K562 (cell line): ENCODE measurements around the gene RFX7. TPM values are rescaled to one million over a fixed set of nuclear protein-coding genes. Genes with fewer than 3 reads are reported as not detected.

Experiments
- ATAC-seq: fragments of 200-7000 bp; cut with Tn5 transposase; 3 replicates; pipeline ENCODE4 v1.9.1; 2020; ENCODE audit warnings: moderate library complexity
- BruUV-seq: library from RNA; stranded (reverse); fragments of 400-500 nt; replicated peaks from 2 replicates; lab custom pipeline; 2021; lab: Mats Ljungman, UMichigan
- CTCF ChIA-PET: fragments of 300-600 bp; formaldehyde crosslinking; extraction: SDS; loops from one replicate; lab custom pipeline; 2021; ENCODE audit warnings: low intra/inter-chr PET ratio; lab: Yijun Ruan, JAX
- POLR2A ChIA-PET: fragments of 300-600, 350-650 bp; sonication (Branson Sonifier 250); formaldehyde crosslinking; extraction: SDS; loops from one replicate; lab custom pipeline; 2021; ENCODE audit warnings: antibody characterized with exemption, inconsistent platforms; lab: Yijun Ruan, JAX
- DNase-seq, 4 experiments: peaks; one replicate each; pipeline versions ENCODE4 v3.0.0 to v3.0.0-alpha.2; 2011 to 2018; ENCODE audit warnings: low spot score in 3 of 4, mixed read lengths in 3 of 4; ENCODE audit errors: extremely low read depth in 1 of 4
- FAIRE-seq: peaks from 2 replicates; lab custom pipeline; 2011; peaks lifted over from hg19 to GRCh38; lab: Jason Lieb, UNC
- H2AFZ ChIP-seq: 2 replicates; pipeline ENCODE4 v1.6.0; 2011; ENCODE audit warnings: low read depth, low read length, control low read depth, inconsistent platforms
- H3K27ac ChIP-seq: fragments of 200-600 bp; 3 replicates; pipeline ENCODE4 v1.8.0; 2011; ENCODE audit warnings: low read depth, mild to moderate bottlenecking, control low read depth, inconsistent platforms, low read length, moderate library complexity, mixed read lengths; ENCODE audit errors: extremely low read depth
- H3K27me3 ChIP-seq, 2 experiments: fragments of 300-600 bp in 1 of 2; 2 replicates in 1 of 2; 3 replicates in 1 of 2; pipeline versions ENCODE4 v1.6.0 to v1.8.0; 2011; ENCODE audit warnings: inconsistent platforms in 2 of 2, low read length in 2 of 2, mild to moderate bottlenecking in 1 of 2, mixed read lengths in 1 of 2, moderate library complexity in 1 of 2; ENCODE audit not compliant: control insufficient read depth in 2 of 2, insufficient read depth in 2 of 2
- H3K36me3 ChIP-seq: fragments of 300-600 bp; 3 replicates; pipeline ENCODE4 v1.8.0; 2011; ENCODE audit warnings: mild to moderate bottlenecking, low read length, inconsistent platforms; ENCODE audit not compliant: control insufficient read depth, insufficient read depth
- H3K4me1 ChIP-seq, 2 experiments: fragments of 200-600 bp in 1 of 2; replicated peaks in 1 of 2; 2 replicates in 1 of 2; 3 replicates in 1 of 2; pipeline versions ENCODE4 v1.5.1 to v1.8.0; 2011; ENCODE audit warnings: inconsistent platforms in 2 of 2, low read length in 2 of 2, mild to moderate bottlenecking in 1 of 2, mixed read lengths in 1 of 2, moderate library complexity in 1 of 2; ENCODE audit not compliant: control insufficient read depth in 2 of 2, insufficient read depth in 2 of 2
- H3K4me2 ChIP-seq: 2 replicates; pipeline ENCODE4 v1.6.1; 2011; ENCODE audit warnings: low read length, control low read depth, inconsistent platforms, mixed read lengths; ENCODE audit not compliant: insufficient read depth
- H3K4me3 ChIP-seq: fragments of 200-600 bp; sonication (generic), shearing (Covaris generic); 2 replicates; pipeline ENCODE4 v1.5.1; 2016; ENCODE audit warnings: control low read depth, inconsistent platforms
- H3K79me2 ChIP-seq: fragments of 200-600 bp; 3 replicates; pipeline ENCODE4 v1.8.0; 2011; ENCODE audit warnings: low read length, inconsistent platforms; ENCODE audit not compliant: control insufficient read depth, insufficient read depth
- H3K9ac ChIP-seq, 2 experiments: 2 replicates each; pipeline versions ENCODE4 v1.6.0 to v1.6.1; 2011; ENCODE audit warnings: low read depth in 2 of 2, low read length in 2 of 2, control low read depth in 1 of 2, inconsistent platforms in 1 of 2, mild to moderate bottlenecking in 1 of 2, mixed read lengths in 1 of 2; ENCODE audit not compliant: insufficient read depth in 1 of 2
- H3K9me1 ChIP-seq: one replicate; pipeline ENCODE4 v1.6.0; 2011; ENCODE audit warnings: inconsistent platforms, mild to moderate bottlenecking, low read length, moderate library complexity; ENCODE audit not compliant: control insufficient read depth, insufficient read depth
- H3K9me3 ChIP-seq: replicated peaks from 2 replicates; pipeline ENCODE4 v1.5.1; 2011; ENCODE audit warnings: low read depth, low read length, inconsistent platforms; ENCODE audit not compliant: control insufficient read depth, insufficient read depth
- H4K20me1 ChIP-seq: replicated peaks from 2 replicates; pipeline ENCODE4 v1.6.1; 2011; ENCODE audit warnings: low read length, inconsistent platforms, mixed read lengths; ENCODE audit not compliant: control insufficient read depth, insufficient read depth
- CBX5 ChIP-seq: IDR thresholded peaks from 2 replicates; pipeline ENCODE4 v1.6.1; 2014; ENCODE audit warnings: low read depth, borderline replicate concordance
- ERF ChIP-seq: fragments of 450-650 bp; formaldehyde crosslinking; IDR thresholded peaks from 2 replicates; pipeline ENCODE4 v1.4.0; 2020; ENCODE audit warnings: mild to moderate bottlenecking, mixed read lengths
- MIER1 ChIP-seq: fragments of 450-650 bp; IDR thresholded peaks from 2 replicates; pipeline ENCODE4 v1.6.1; 2016; ENCODE audit warnings: antibody characterized with exemption, mild to moderate bottlenecking, low read depth
- SAP30 ChIP-seq: fragments of 200-600 bp; sonication (generic); IDR thresholded peaks from 2 replicates; pipeline ENCODE4 v1.6.1; 2012; ENCODE audit warnings: borderline replicate concordance, low read depth, mild to moderate bottlenecking, moderate library complexity, low read length, control low read depth, inconsistent platforms; ENCODE audit not compliant: insufficient read depth, poor library complexity, severe bottlenecking
- SUPT5H ChIP-seq: fragments of 450-650 bp; IDR thresholded peaks from 2 replicates; pipeline ENCODE4 v1.6.1; 2016
- TRIM24 ChIP-seq, 2 experiments: fragments of 450-650 bp; IDR thresholded peaks; 2 replicates each; pipeline ENCODE4 v1.6.1; 2016
- ZNF274 ChIP-seq: IDR thresholded peaks from 2 replicates; pipeline ENCODE4 v1.6.1; 2011; ENCODE audit warnings: low read depth, mild to moderate bottlenecking, low read length, moderate library complexity, borderline replicate concordance
- ZNF407 ChIP-seq: fragments of 450-650 bp; IDR thresholded peaks from 2 replicates; pipeline ENCODE4 v1.6.1; 2016; ENCODE audit warnings: low read depth
- ZNF57 ChIP-seq: fragments of 450-650 bp; formaldehyde crosslinking; IDR thresholded peaks from 2 replicates; pipeline ENCODE4 v1.4.0; 2020; ENCODE audit warnings: mild to moderate bottlenecking, moderate library complexity
- ZNF696 ChIP-seq: fragments of 250-450 bp; sonication (Bioruptor Pico); conservative IDR thresholded peaks from 2 replicates; pipeline ENCODE4 v1.4.0; 2020; ENCODE audit warnings: mild to moderate bottlenecking, moderate library complexity
- WGBS: fragments of 100-300 bp; shearing (Covaris generic); methylation state at CpG from one replicate; pipeline ENCODE4 v1.1.6; 2016; ENCODE audit warnings: low coverage, mixed read lengths; ENCODE audit not compliant: insufficient coverage; ENCODE audit errors: missing lambda C conversion rate; 5-methylcytosine and 5-hydroxymethylcytosine counted together
- in situ Hi-C: fragments of 300-500 bp; cut with MboI; formaldehyde crosslinking; loops from 4 replicates; pipeline ENCODE4 v1.15.0; 2018; ENCODE audit warnings: inconsistent platforms, mixed read lengths
- intact Hi-C: fragments of 100-400 bp; cut with micrococcal nuclease; formaldehyde crosslinking; loops from 2 replicates; pipeline ENCODE4 v1.14.2; 2022
- polyA plus RNA-seq, 8 experiments: library from polyadenylated mRNA; depleted of rRNA in 4 of 8; stranded (reverse) in 5 of 8; unstranded in 3 of 8; fragments of >200 nt; fragmentation: Nextera tagmentation in 2 of 8; fragmentation: Illumina TruSeq in 1 of 8; extraction: Ambion mirVana in 2 of 8; extraction: Trizol in 1 of 8; gene quantifications; 2 replicates each; pipeline versions ENCODE4 v1.2.1 to v1.2.3, GENCODE V29; 2011 to 2014; ENCODE audit warnings: inconsistent platforms in 1 of 8, missing spikeins in 1 of 8
- total RNA-seq, 7 experiments: library from RNA; depleted of rRNA in 6 of 7; stranded (reverse); fragments of >200 nt in 6 of 7; fragmentation: Illumina TruSeq in 2 of 7; extraction: Trizol in 2 of 7; gene quantifications; 2 replicates each; pipeline versions ENCODE4 v1.2.1 to v1.2.3, GENCODE V29; 2011 to 2021; ENCODE audit warnings: low replicate concordance in 1 of 7

The RFX7 gene
- total and polyA plus RNA-seq, 9 of the 15 experiments (the other 6 are each of a cell fraction or from before 2014, with no cell fraction given): 2.4 to 17.9 (median 6.3) TPM

- Histone ChIP-seq H3K4me3 (no peak overlapping the region), H3K9me3 (peaks cover 10% of the 10 kb centered on the region), H3K36me3 (peaks cover 29% of the 10 kb centered on the region), H3K4me2 (no peak overlapping the region), H3K9ac (no peak overlapping the region), H2AFZ (no peak overlapping the region), H3K4me1 (no peaks in the 10 kb centered on the region; a peak in 1 of 5 replicates), H3K27ac (no peak overlapping the region), H3K9me1 (no peaks in the 10 kb centered on the region)
- intact Hi-C loops (no loop called here), in situ Hi-C loops (no loop called here)
- POLR2A ChIA-PET: interaction anchor here (0.7 to 1.4 kb wide), 3 partner anchors 16 to 86 kb away, joined by 3 to 4 read pairs (median 3); no protein-coding TSS in a partner anchor
- BruUV-seq: no TSS peak
- 92% methylated on average over 3 of the region's 3 CpGs for WGBS
- CTCF ChIA-PET: no interaction called here
- ATAC-seq (no peak), DNase-seq (no peak), FAIRE-seq (no peak)
- TF ChIP-seq SUPT5H (no peak), TRIM24 (IDR thresholded peaks at IDR 0.05) (no peak), MIER1 (no peak), ERF (no peak), ZNF274 (no peak)
- TF ChIP-seq, all 486 proteins: peak for 0
- H3K79me2 ChIP-seq: peaks cover 78% of the 10 kb centered on the region
- H3K27me3 ChIP-seq: no peaks in the 10 kb centered on the region
- H4K20me1 ChIP-seq: no peaks in the 10 kb centered on the region
These were observed 7.5 kb downstream of the RFX7 start for GRCh38 chr15:56236197-56236596.

DNA sequence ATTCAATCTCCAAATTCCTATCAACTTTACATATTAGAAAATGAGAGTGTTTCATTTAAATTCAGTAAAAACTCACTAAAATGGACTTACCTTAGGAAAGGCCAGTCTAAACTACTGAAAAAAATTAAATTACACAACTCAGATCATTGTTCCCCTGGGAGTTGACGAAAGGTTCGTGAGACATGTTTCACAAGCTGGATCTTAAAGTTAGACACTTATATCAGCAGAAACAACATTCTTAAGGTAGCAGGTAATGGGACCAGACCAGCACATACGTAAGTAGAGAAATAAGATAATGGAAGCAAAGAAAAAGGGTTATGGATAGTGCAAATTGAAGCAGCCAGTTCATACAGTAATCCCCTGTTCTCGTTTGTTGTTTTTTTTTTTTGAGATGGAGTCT is 8.9 kb downstream of the RFX7 start:
- no peaks in the 10 kb centered on the region for H4K20me1 ChIP-seq
- ChIA-PET CTCF (no interaction called here), POLR2A (no interaction called here)
- FAIRE-seq (no peak), DNase-seq (no peak), ATAC-seq (no peak)
- peaks cover 14% of the 10 kb centered on the region for H3K9me3 ChIP-seq
- H3K4me1 ChIP-seq: no peaks in the 10 kb centered on the region
- peaks cover 41% of the 10 kb centered on the region for H3K36me3 ChIP-seq
- H3K9ac ChIP-seq: no peak overlapping the region
- no peak overlapping the region for H3K4me3 ChIP-seq
- no peaks in the 10 kb centered on the region for H3K9me1 ChIP-seq
- WGBS: 77% methylated on average over 3 of the region's 4 CpGs
- no peak overlapping the region for H2AFZ ChIP-seq
- peaks cover 71% of the 10 kb centered on the region for H3K79me2 ChIP-seq
- intact Hi-C loops: no loop called here
- no peak overlapping the region for H3K4me2 ChIP-seq
- H3K27me3 ChIP-seq: no peaks in the 10 kb centered on the region
- in situ Hi-C loops: no loop called here
- H3K27ac ChIP-seq: no peak overlapping the region
- no TSS peak for BruUV-seq
- TF ChIP-seq ZNF57 (CRISPR knock-in tag): no peak
- no peak for TF ChIP-seq ZNF407
- no peak for TF ChIP-seq ZNF696
- no peak for TF ChIP-seq CBX5
- no peak for TF ChIP-seq SAP30
